HG03520 (cell line): ENCODE measurements around the gene NUP210.

ENCODE experiments used
- ATAC-seq: cut with Tn5 transposase; IDR thresholded peaks from one replicate; pipeline ENCODE4 v1.9.1; 2021; ENCODE audit warnings: mild to moderate bottlenecking, moderate library complexity; ENCODE audit not compliant: unreplicated experiment

The NUP210 gene

GRCh38 chr3:13329746-13330145 lies 90.4 kb downstream of the NUP210 start:
- ATAC-seq: no peak

DNA sequence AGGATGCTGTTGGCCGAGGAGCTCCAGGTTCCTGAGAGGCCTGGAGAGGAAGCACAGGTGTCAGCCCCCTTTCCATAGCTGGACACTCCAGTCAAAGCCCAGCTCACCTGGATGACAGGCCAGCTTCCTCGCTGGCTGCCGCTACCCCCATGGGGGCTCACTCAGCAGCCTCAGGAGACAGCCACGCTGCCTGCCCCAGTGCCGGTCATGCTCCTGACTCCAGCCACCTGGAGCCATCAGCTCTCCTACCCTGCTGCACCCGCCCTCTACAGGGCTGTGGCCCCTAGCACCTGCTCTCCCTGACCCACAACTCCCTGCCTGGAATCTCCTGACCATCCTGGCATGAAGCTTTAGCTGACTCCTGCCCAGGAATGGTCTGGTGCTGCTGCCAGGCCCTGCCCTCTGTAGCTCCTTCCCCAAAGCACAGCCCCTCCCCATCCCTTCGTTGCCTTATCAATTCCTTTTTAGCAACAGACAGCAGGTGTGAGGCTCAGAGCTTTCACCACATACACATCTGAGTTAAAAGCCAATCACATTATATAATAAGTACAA lies 94.2 kb downstream of the NUP210 start:
- ATAC-seq: no peak

DNA sequence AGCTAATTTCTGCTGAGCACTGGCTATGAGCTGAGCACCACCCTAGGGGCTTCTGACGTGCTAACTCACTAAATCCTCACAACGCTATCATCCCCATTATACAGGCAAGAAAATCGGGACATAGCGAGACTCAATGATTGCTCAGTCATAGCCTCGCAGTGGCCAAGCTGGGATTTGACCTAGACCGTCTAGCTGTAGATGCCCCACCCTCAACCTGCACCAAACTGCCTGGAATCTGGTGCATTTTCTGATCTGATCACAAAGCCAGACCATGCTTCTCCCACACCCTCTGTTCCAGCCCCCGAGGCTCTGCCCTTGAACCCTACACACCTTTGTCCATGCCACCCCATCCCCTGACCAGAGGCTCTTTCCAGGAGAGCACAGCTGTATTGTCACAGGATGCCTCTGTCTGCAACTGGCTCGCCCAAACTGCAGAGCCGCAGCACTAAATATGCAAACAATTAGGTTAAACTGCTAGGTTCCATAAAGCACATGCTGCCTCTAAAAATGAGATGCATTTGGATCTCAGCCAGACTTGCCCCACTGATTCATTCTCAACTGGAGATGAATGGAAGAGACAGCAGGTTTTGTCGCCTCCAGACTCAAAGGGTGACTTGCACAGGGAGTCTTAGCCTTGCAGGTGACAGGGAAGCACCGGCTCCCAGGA lies 95.2 kb downstream of the NUP210 start:
- no peak for ATAC-seq

- ATAC-seq: no peak
These were observed 96.3 kb downstream of the NUP210 start for GRCh38 chr3:13323822-13324221.

DNA sequence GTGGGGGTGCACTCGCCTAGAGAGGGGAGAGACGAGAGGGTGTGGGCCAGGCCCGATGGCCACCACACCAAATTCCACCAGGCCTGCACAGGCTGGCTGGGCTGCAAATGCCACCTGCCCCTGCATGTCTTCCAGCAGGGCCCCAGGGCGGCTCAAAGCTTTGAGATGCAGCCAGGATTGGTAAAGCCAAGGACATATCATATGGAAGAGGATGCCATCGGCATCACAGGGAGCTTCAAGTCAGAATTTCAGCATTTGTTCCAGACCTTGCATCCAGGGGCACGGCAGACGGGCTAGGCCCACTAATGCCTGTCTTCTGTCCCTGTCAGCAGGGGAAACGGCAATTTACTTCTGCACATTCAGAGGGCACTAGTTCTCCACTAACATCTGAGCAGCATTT lies 97.8 kb downstream of the NUP210 start:
- no peak for ATAC-seq

GRCh38 chr3:13319564-13320220 lies 100.4 kb downstream of the NUP210 start:
- ATAC-seq: no peak

GRCh38 chr3:13318626-13319470 lies 101.3 kb downstream of the NUP210 start:
- ATAC-seq: no peak

DNA sequence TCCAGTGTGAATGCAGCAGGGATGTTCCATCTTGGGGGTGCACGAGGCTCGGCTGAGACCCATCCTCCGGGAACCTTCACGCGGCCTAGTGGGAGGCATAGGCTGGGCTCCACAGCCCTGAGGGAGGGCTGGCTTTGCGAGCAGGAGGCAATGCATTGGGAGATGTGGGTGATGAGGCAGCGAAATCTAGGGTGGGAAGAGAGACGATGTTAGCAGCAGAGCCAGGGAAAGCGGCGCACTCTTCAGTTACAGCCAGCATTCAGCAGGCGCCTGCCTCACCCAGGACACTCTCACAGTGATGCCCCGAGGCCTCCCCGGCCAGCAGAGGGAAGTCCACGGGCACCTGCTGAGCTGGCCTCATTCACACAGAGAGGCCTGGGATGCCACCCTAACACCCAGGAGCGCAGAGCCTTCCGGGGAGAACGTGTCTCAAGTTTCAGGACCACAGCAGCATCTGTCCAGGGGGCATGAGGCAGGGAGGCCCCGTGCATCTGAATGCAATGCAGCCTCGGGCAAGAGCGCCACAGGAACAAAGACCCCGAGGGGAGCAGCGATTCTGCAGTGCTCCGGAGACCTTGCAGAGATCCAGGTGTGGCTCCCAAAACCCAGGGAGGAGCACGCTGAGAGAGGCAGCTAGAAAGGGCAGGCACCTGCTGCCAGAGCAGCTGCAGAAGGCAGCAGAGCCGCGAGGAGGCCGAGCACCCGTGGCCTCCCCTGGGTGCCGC lies 102.4 kb downstream of the NUP210 start:
- ATAC-seq: no peak

- ATAC-seq: no peak
These were observed 103.5 kb downstream of the NUP210 start for GRCh38 chr3:13316603-13317002.

GRCh38 chr3:13314877-13315276 lies 105.2 kb downstream of the NUP210 start:
- ATAC-seq: no peak

- ATAC-seq: no peak
These were observed 106.3 kb downstream of the NUP210 start for GRCh38 chr3:13313813-13314212.

GRCh38 chr3:13309004-13309403 lies 111.1 kb downstream of the NUP210 start:
- no peak for ATAC-seq

DNA sequence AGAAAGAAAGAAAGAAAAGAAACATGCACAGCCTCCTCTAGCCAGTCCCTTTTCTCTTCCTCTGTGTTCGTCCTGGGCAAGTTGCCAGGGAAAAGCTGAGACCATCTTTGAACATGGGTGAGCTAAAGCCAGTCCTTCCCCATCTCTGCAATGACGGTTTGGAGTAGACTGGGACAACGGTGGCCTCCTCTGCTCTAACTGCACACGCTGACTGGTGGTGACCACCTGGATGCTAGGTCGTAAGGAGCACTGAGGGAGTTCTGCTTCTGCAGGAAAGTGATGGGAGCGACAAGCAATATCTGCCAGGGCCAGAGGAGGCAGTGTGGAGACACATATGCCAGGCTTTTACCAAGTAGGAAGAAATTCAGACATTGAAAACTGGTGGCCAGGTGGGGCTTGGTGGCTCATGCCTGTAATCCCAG lies 111.7 kb downstream of the NUP210 start:
- no peak for ATAC-seq

GRCh38 chr3:13307041-13307440 lies 113.1 kb downstream of the NUP210 start:
- ATAC-seq: no peak

DNA sequence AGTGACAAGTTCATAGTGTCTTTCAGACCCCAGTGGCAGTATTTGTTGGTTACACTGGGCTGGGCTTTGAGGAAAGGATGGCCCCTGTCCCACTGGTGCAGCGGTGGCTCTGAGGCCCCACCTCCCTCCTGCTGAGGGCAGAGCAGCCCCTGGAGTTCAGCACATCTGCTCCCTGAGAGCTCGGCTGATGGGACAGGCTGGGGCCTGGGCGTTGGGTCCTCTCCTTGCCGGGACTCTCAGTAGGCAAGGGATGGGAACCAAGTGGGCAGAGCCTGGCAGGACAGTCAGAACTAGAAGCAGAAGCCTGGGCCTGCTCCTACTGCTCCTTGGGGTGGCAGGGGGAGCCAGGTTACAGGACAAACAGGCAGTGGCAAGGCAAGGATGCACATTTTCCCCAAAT lies 114.5 kb downstream of the NUP210 start:
- no peak for ATAC-seq

DNA sequence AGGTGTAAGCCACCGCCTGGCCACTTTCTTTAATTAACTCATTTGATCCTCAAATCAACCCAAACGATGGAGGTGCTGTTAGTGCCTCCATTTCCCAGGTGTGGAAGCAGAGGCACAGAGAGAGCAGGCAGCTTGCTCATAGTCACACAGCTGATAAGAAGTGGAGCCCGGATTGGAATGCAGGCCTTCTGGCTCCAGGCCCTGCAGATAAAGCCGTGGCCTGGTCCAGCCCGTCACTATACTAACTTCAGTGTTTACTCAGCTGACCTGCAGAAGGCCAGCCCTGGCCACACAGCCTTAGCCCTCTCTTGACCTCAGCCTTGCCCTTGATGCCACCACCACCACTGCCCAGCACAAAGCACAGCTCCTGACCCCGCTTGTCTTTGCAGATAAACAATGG lies 116.7 kb downstream of the NUP210 start:
- no peak for ATAC-seq

GRCh38 chr3:13301286-13301987 lies 118.7 kb downstream of the NUP210 start:
- ATAC-seq: peak; percentile 56

DNA sequence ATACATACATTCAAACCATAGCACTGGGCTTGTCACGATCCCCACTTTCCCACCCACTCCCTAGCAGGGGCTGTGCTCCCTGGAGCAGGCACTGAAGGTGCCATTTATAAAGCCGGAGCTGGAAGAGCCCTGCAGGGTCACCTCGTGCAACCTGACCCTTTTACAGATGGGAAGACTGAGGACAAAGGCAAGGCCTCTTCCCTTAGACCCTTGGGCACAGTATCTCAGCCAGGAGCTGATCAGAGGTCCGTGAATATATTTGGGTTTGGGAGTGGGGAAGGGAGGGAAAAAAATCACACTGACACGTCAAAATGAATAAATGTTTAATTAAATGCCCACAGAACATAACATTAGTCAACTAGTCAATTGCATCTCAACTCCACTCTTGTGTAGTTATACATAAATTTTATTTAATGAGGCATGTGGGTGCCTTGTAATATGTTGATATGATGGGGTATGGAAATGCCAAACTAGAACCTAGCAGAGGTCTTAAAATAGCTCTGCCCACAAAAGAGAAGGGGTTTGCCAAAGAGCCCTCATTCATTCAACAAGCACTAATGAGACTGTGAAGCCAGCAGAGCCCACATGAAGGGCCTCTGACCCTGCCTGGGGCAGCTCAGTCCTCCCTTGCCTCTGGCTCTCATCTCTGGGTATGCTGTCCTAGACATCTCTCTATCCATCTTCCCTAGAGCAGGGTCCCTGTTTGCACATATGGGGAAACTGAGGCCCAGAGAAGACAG lies 119.4 kb downstream of the NUP210 start:
- no peak for ATAC-seq

GRCh38 chr3:13299531-13300155 lies 120.5 kb downstream of the NUP210 start:
- ATAC-seq: no peak
